SK-N-MC (cell line): ENCODE data around the gene POLR3K.

ENCODE experiments used
- EZH2 ChIP-seq: fragments of 200-600 bp; sonication (generic); IDR thresholded peaks from one replicate; pipeline ENCODE4 v1.6.1; 2017; ENCODE audit warnings: antibody characterized with exemption
- POLR2AphosphoS5 ChIP-seq: IDR thresholded peaks from 2 replicates; pipeline ENCODE4 v1.6.1; 2012; ENCODE audit warnings: mild to moderate bottlenecking, low read depth, low read length, borderline replicate concordance

GRCh38 chr16:101586-101985 lies 48.2 kb upstream of the POLR3K start:
- no peak for TF ChIP-seq POLR2AphosphoS5
- no peak for TF ChIP-seq EZH2
